GM23338 (cell line): ENCODE measurements around the gene TRAM2. TPM values are rescaled to one million over a fixed set of nuclear protein-coding genes. Genes with fewer than 3 reads are reported as not detected.

Experiments used
- ATAC-seq: fragments of 200-7000 bp; cut with Tn5 transposase; 3 replicates; pipeline ENCODE4 v1.9.1; 2020
- DNase-seq: peaks from one replicate; pipeline ENCODE4 v3.0.0-alpha.2; 2015; ENCODE audit warnings: low spot score
- H2AFZ ChIP-seq: fragments of 200-600 bp; sonication (generic); 2 replicates; pipeline ENCODE4 v1.8.0; 2016; ENCODE audit warnings: antibody characterized with exemption, mild to moderate bottlenecking, moderate library complexity
- H3F3A ChIP-seq: fragments of 200-600 bp; sonication (generic); replicated peaks from 2 replicates; pipeline ENCODE4 v1.8.0; 2017; ENCODE audit warnings: antibody characterized with exemption, mixed run types, low read depth
- H3K27ac ChIP-seq: fragments of 200-600 bp; sonication (generic); 2 replicates; pipeline ENCODE4 v1.6.1; 2016; ENCODE audit warnings: low read depth
- H3K27me3 ChIP-seq: fragments of 200-600 bp; sonication (generic); 2 replicates; pipeline ENCODE4 v1.8.0; 2016; ENCODE audit warnings: mild to moderate bottlenecking, mixed run types, moderate library complexity; ENCODE audit not compliant: insufficient read depth
- H3K36me3 ChIP-seq: fragments of 200-600 bp; sonication (generic); 2 replicates; pipeline ENCODE4 v1.8.0; 2016; ENCODE audit warnings: mild to moderate bottlenecking; ENCODE audit not compliant: insufficient read depth
- H3K4me1 ChIP-seq: fragments of 200-600 bp; sonication (generic); 2 replicates; pipeline ENCODE4 v1.8.0; 2016; ENCODE audit warnings: mild to moderate bottlenecking, moderate library complexity; ENCODE audit not compliant: insufficient read depth
- H3K4me2 ChIP-seq: fragments of 200-600 bp; sonication (generic); 2 replicates; pipeline ENCODE4 v1.7.1; 2017; ENCODE audit warnings: mixed run types
- H3K4me3 ChIP-seq: fragments of 200-600 bp; sonication (generic); 2 replicates; pipeline ENCODE4 v1.6.1; 2016; ENCODE audit warnings: mixed run types
- H3K79me2 ChIP-seq: fragments of 200-600 bp; sonication (generic); replicated peaks from 2 replicates; pipeline ENCODE4 v1.8.0; 2017; ENCODE audit warnings: mild to moderate bottlenecking; ENCODE audit not compliant: insufficient read depth
- H3K9me2 ChIP-seq: fragments of 200-600 bp; sonication (generic); 2 replicates; pipeline ENCODE4 v1.8.0; 2017; ENCODE audit not compliant: insufficient read depth
- H4K20me1 ChIP-seq: fragments of 200-600 bp; sonication (generic); replicated peaks from 2 replicates; pipeline ENCODE4 v1.8.0; 2017; ENCODE audit warnings: mild to moderate bottlenecking; ENCODE audit not compliant: insufficient read depth
- H3K27ac Mint-ChIP-seq: 2 replicates; pipeline ENCODE4 v1.8.0; 2020; ENCODE audit warnings: inconsistent platforms, mild to moderate bottlenecking, moderate library complexity, mixed read lengths
- H3K27me3 Mint-ChIP-seq: 3 replicates; pipeline ENCODE4 v1.8.0; 2022; ENCODE audit warnings: low read depth, mild to moderate bottlenecking, moderate library complexity, mixed read lengths, inconsistent platforms; ENCODE audit not compliant: insufficient read depth, poor library complexity
- H3K36me3 Mint-ChIP-seq: 3 replicates; pipeline ENCODE4 v1.8.0; 2021; ENCODE audit warnings: low read depth, mild to moderate bottlenecking, inconsistent platforms, moderate library complexity, mixed read lengths
- H3K4me1 Mint-ChIP-seq: 3 replicates; pipeline ENCODE4 v1.8.0; 2020; ENCODE audit warnings: mild to moderate bottlenecking, inconsistent platforms, mixed read lengths
- H3K4me3 Mint-ChIP-seq: 3 replicates; pipeline ENCODE4 v1.8.0; 2021; ENCODE audit warnings: moderate library complexity, mild to moderate bottlenecking, inconsistent platforms, mixed read lengths
- H3K9me3 Mint-ChIP-seq: 3 replicates; pipeline ENCODE4 v1.8.0; 2020; ENCODE audit warnings: moderate library complexity, mild to moderate bottlenecking, inconsistent platforms, mixed read lengths
- CREB1 ChIP-seq: fragments of 250-450 bp; sonication (Bioruptor Pico); IDR thresholded peaks from 2 replicates; pipeline ENCODE4 v1.5.0; 2020; ENCODE audit warnings: low read depth, mild to moderate bottlenecking, moderate library complexity
- CTCF ChIP-seq, 2 experiments: fragments of 200-600 bp in 1 of 2; sonication (generic) in 1 of 2; conservative IDR thresholded peaks; 2 replicates each; pipeline versions ENCODE4 v1.5.1 to v1.6.1; 2016 to 2017; ENCODE audit warnings: antibody characterized with exemption in 2 of 2, low read depth in 2 of 2, mild to moderate bottlenecking in 2 of 2, moderate library complexity in 1 of 2
- ETS1 ChIP-seq: IDR thresholded peaks from 2 replicates; pipeline ENCODE4 v1.6.1; 2016; ENCODE audit warnings: antibody characterized with exemption
- EZH2 ChIP-seq: fragments of 200-600 bp; sonication (generic); IDR thresholded peaks from one replicate; pipeline ENCODE4 v1.8.0; 2017; ENCODE audit warnings: antibody characterized with exemption, mild to moderate bottlenecking, low read depth; ENCODE audit not compliant: unreplicated experiment
- EZH2phosphoT487 ChIP-seq: fragments of 200-600 bp; sonication (generic); IDR thresholded peaks from one replicate; pipeline ENCODE4 v1.8.1; 2018; ENCODE audit warnings: antibody characterized with exemption; ENCODE audit not compliant: unreplicated experiment
- JUNB ChIP-seq: IDR thresholded peaks from one replicate; pipeline ENCODE4 v1.6.1; 2016; ENCODE audit warnings: antibody characterized with exemption; ENCODE audit not compliant: unreplicated experiment
- NANOG ChIP-seq: IDR thresholded peaks from 2 replicates; pipeline ENCODE4 v1.6.1; 2016; ENCODE audit warnings: antibody characterized with exemption, borderline replicate concordance
- POLR2AphosphoS5 ChIP-seq: IDR thresholded peaks from 2 replicates; pipeline ENCODE4 v1.6.1; 2016; ENCODE audit warnings: antibody characterized with exemption, low read depth
- REST ChIP-seq: IDR thresholded peaks from one replicate; pipeline ENCODE4 v1.6.1; 2018; ENCODE audit warnings: antibody characterized with exemption; ENCODE audit not compliant: unreplicated experiment
- ZNF114 ChIP-seq: fragments of 250-450 bp; sonication (Bioruptor Pico); IDR thresholded peaks from 2 replicates; pipeline ENCODE4 v1.5.0; 2020; ENCODE audit warnings: mild to moderate bottlenecking, moderate library complexity
- ZNF331 ChIP-seq: fragments of 250-450 bp; sonication (Bioruptor Pico); IDR thresholded peaks from 2 replicates; pipeline ENCODE4 v1.5.0; 2020; ENCODE audit warnings: low read depth, mild to moderate bottlenecking, moderate library complexity
- polyA plus RNA-seq: library from polyadenylated mRNA; unstranded; fragments of >200 nt; fragmentation: Nextera tagmentation; extraction: Ambion mirVana; gene quantifications from 2 replicates; pipeline ENCODE4 v1.2.1, GENCODE V29; 2016
- total RNA-seq: library from RNA; depleted of rRNA; stranded (reverse); fragments of >200 nt; shearing (Covaris generic); gene quantifications from 2 replicates; pipeline ENCODE4 v1.2.3, GENCODE V29; 2014

The TRAM2 gene
- total and polyA plus RNA-seq, 2 experiments from 2014 or later: 4.0 to 14.0 TPM

GRCh38 chr6:52605610-52606185 is 28.8 kb upstream of the TRAM2 start:
- no peak overlapping the region for H3K27ac ChIP-seq
- no peak overlapping the region for H2AFZ ChIP-seq
- ATAC-seq: no peak
- H3K36me3 Mint-ChIP-seq: no peaks in the 10 kb centered on the region
- H3K4me1 ChIP-seq: no peaks in the 10 kb centered on the region
- no peaks in the 10 kb centered on the region for H3K79me2 ChIP-seq
- H3K4me3 Mint-ChIP-seq: no peak overlapping the region
- DNase-seq: no peak
- H3K4me2 ChIP-seq: no peak overlapping the region
- TF ChIP-seq ZNF331 (no peak), REST (no peak), EZH2 (no peak)
- 0 out of 2 replicates have a peak, but pooled peaks cover 3% of the 10 kb centered on the region for H3K9me2 ChIP-seq
- no peak overlapping the region for H3K4me3 ChIP-seq
- H3K27me3 Mint-ChIP-seq: no peaks in the 10 kb centered on the region
- H3K27me3 ChIP-seq: no peaks in the 10 kb centered on the region
- no peak overlapping the region for H3K27ac Mint-ChIP-seq
- no peaks in the 10 kb centered on the region for H3K36me3 ChIP-seq
- no peaks in the 10 kb centered on the region for H3K4me1 Mint-ChIP-seq
- no peaks in the 10 kb centered on the region; the same call in 2 of the 3 replicates for H3K9me3 Mint-ChIP-seq
- H4K20me1 ChIP-seq: no peaks in the 10 kb centered on the region
- no peaks in the 10 kb centered on the region for H3F3A ChIP-seq

GRCh38 chr6:52603000-52603795 is 26.3 kb upstream of the TRAM2 start:
- H3K9me3 Mint-ChIP-seq: no peaks in the 10 kb centered on the region; the same call in 2 of the 3 replicates
- H3K4me3 Mint-ChIP-seq: no peak overlapping the region
- no peak overlapping the region for H3K4me2 ChIP-seq
- H3K4me3 ChIP-seq: no peak overlapping the region
- no peak overlapping the region for H2AFZ ChIP-seq
- H3K27ac Mint-ChIP-seq: no peak overlapping the region
- no peaks in the 10 kb centered on the region for H3K36me3 Mint-ChIP-seq
- H3K36me3 ChIP-seq: no peaks in the 10 kb centered on the region
- H3K27me3 ChIP-seq: no peaks in the 10 kb centered on the region
- no peaks in the 10 kb centered on the region for H3K79me2 ChIP-seq
- no peaks in the 10 kb centered on the region for H4K20me1 ChIP-seq
- ATAC-seq (no peak), DNase-seq (no peak)
- H3K27me3 Mint-ChIP-seq: peaks cover 3% of the 10 kb centered on the region
- H3K27ac ChIP-seq: no peak overlapping the region
- no peaks in the 10 kb centered on the region for H3F3A ChIP-seq
- 0 out of 2 replicates have a peak, but pooled peaks cover 3% of the 10 kb centered on the region for H3K9me2 ChIP-seq
- peaks cover 5% of the 10 kb centered on the region for H3K4me1 Mint-ChIP-seq
- H3K4me1 ChIP-seq: no peaks in the 10 kb centered on the region
- TF ChIP-seq ZNF331 (no peak), REST (no peak), CREB1 (CRISPR knock-in tag) (no peak), NANOG (no peak), ETS1 (no peak), CTCF (conservative IDR thresholded peaks at IDR 0.05; ENCODE audit: low read depth in 2 of 2) (no peak), EZH2 (no peak), EZH2phosphoT487 (no peak), ZNF114 (CRISPR knock-in tag) (no peak), POLR2AphosphoS5 (no peak), JUNB (no peak)
